Suprapubic skin (tissue), 4 donors: ENCODE measurements around the gene FGF5.

ENCODE experiments used
- CTCF ChIP-seq, 2 donors: fragments of 200-600 bp in 1 of 2; fragments of 450-650 bp in 1 of 2; sonication (generic) in 1 of 2; IDR thresholded peaks; one replicate each; pipeline ENCODE4 v1.5.1; 2016 to 2019; ENCODE audit warnings: antibody characterized with exemption in 2 of 2, mild to moderate bottlenecking in 1 of 2, moderate library complexity in 1 of 2
- EP300 ChIP-seq: sonication (generic); formaldehyde crosslinking; IDR thresholded peaks from one replicate; pipeline ENCODE4 v1.6.1; 2017; ENCODE audit warnings: antibody characterized with exemption
- POLR2A ChIP-seq, 2 donors: fragments of 450-650 bp; IDR thresholded peaks; one replicate each; pipeline ENCODE4 v1.6.1; 2017; ENCODE audit warnings: antibody characterized with exemption in 2 of 2, mild to moderate bottlenecking in 2 of 2, moderate library complexity in 2 of 2
- POLR2AphosphoS5 ChIP-seq, 3 donors: sonication (generic); formaldehyde crosslinking; IDR thresholded peaks; one replicate each; pipeline ENCODE4 v1.6.1; 2017; ENCODE audit warnings: antibody characterized with exemption in 3 of 3

GRCh38 chr4:80331693-80332092 lies 65.2 kb downstream of the FGF5 start:
- TF ChIP-seq CTCF (IDR thresholded peaks at IDR 0.05) (no peak), POLR2AphosphoS5 (IDR thresholded peaks at IDR 0.05) (no peak), POLR2A (IDR thresholded peaks at IDR 0.05) (no peak), EP300 (no peak)
